ENCODE measurements around the gene SPTLC2.
"Not testable (repeated sequence)": the region's sequence is repeated elsewhere in the genome, so short reads cannot be mapped to it uniquely, and the experiment has no call there.

The SPTLC2 gene

GRCh38 chr14:77554816-77555599 is 61.4 kb downstream of the SPTLC2 start:
- FAIRE-seq, result no peak
- no peak for DNase-seq (ENCODE audit: low spot score)

- no peak for DNase-seq (ENCODE audit: low spot score)
- no peak for FAIRE-seq
Observed at GRCh38 chr14:77554207-77554606, 62.2 kb downstream of the SPTLC2 start.

- DNase-seq (ENCODE audit: low spot score), result no peak
- FAIRE-seq, result no peak
Observed at GRCh38 chr14:77549451-77549850, 67.0 kb downstream of the SPTLC2 start.

- DNase-seq (ENCODE audit: low spot score) (no peak), FAIRE-seq (no peak)
Observed at GRCh38 chr14:77547512-77548180, 68.8 kb downstream of the SPTLC2 start.

GRCh38 chr14:77545171-77545570 is 71.3 kb downstream of the SPTLC2 start:
- FAIRE-seq; DNase-seq (ENCODE audit: low spot score): not testable (repeated sequence)

GRCh38 chr14:77544571-77544970 is 71.9 kb downstream of the SPTLC2 start:
- FAIRE-seq, result no peak

GRCh38 chr14:77543637-77544334 is 72.7 kb downstream of the SPTLC2 start:
- FAIRE-seq (no peak), DNase-seq (ENCODE audit: low spot score) (no peak)

More at GRCh38 chr14:77544571-77544970, 71.9 kb downstream of the SPTLC2 start:
- DNase-seq (ENCODE audit: low spot score), result no peak

GRCh38 chr14:77543240-77543551 is 73.2 kb downstream of the SPTLC2 start:
- no peak for DNase-seq (ENCODE audit: low spot score)
- FAIRE-seq, result no peak

- FAIRE-seq (no peak), DNase-seq (ENCODE audit: low spot score) (no peak)
Observed at GRCh38 chr14:77542421-77543239, 73.8 kb downstream of the SPTLC2 start.

GRCh38 chr14:77541905-77542304 is 74.5 kb downstream of the SPTLC2 start:
- FAIRE-seq (no peak), DNase-seq (ENCODE audit: low spot score) (no peak)

- FAIRE-seq; DNase-seq (ENCODE audit: low spot score): not testable (repeated sequence)
Observed at GRCh38 chr14:77536951-77537350, 79.5 kb downstream of the SPTLC2 start.

- no peak for FAIRE-seq
- DNase-seq (ENCODE audit: low spot score), result no peak
Observed at GRCh38 chr14:77531071-77531470, 85.4 kb downstream of the SPTLC2 start.

GRCh38 chr14:77529963-77530362 is 86.5 kb downstream of the SPTLC2 start:
- FAIRE-seq, result no peak

GRCh38 chr14:77529213-77529612 is 87.2 kb downstream of the SPTLC2 start:
- DNase-seq (ENCODE audit: low spot score) (no peak), FAIRE-seq (no peak)

More at GRCh38 chr14:77529963-77530362, 86.5 kb downstream of the SPTLC2 start:
- no peak for DNase-seq (ENCODE audit: low spot score)

- not testable (repeated sequence) for FAIRE-seq
Observed at GRCh38 chr14:77528701-77529100, 87.7 kb downstream of the SPTLC2 start.

GRCh38 chr14:77526266-77526665 is 90.2 kb downstream of the SPTLC2 start:
- FAIRE-seq, result no peak
- DNase-seq (ENCODE audit: low spot score), result no peak

More at GRCh38 chr14:77528701-77529100, 87.7 kb downstream of the SPTLC2 start:
- not testable (repeated sequence) for DNase-seq (ENCODE audit: low spot score)

- peak; percentile 27 for FAIRE-seq
- DNase-seq (ENCODE audit: low spot score), result no peak
Observed at GRCh38 chr14:77524536-77524935, 91.9 kb downstream of the SPTLC2 start.

- DNase-seq (ENCODE audit: low spot score) (no peak), FAIRE-seq (no peak)
Observed at GRCh38 chr14:77523109-77523508, 93.3 kb downstream of the SPTLC2 start.

- FAIRE-seq (no peak), DNase-seq (ENCODE audit: low spot score) (no peak)
Observed at GRCh38 chr14:77520555-77520954, 95.9 kb downstream of the SPTLC2 start.

GRCh38 chr14:77516126-77516525 is 100.3 kb downstream of the SPTLC2 start:
- no peak for FAIRE-seq

GRCh38 chr14:77511486-77512162 is 104.8 kb downstream of the SPTLC2 start:
- DNase-seq (ENCODE audit: low spot score) (no peak), FAIRE-seq (no peak)

More at GRCh38 chr14:77516126-77516525, 100.3 kb downstream of the SPTLC2 start:
- no peak for DNase-seq (ENCODE audit: low spot score)
